NCI-H446 treated with DMSO at 0.1 percent for 48 hours (cell line): ENCODE measurements around the gene NPSR1.
"Not testable (repeated sequence)": the region's sequence is repeated elsewhere in the genome, so short reads cannot be mapped to it uniquely, and the experiment has no call there.

Experiments used
- DNase-seq: peaks from one replicate; lab custom pipeline; 2025; lab: John Stamatoyannopoulos, UW

Gene NPSR1

GRCh38 chr7:34835901-34836600 is 178.0 kb downstream of the NPSR1 start:
- no peak for DNase-seq

GRCh38 chr7:34837316-34837715 is 179.3 kb downstream of the NPSR1 start:
- peak; percentile 42 for DNase-seq

GRCh38 chr7:34837801-34838201 is 179.8 kb downstream of the NPSR1 start:
- DNase-seq: peak; percentile 89

GRCh38 chr7:34838329-34838728 is 180.3 kb downstream of the NPSR1 start:
- DNase-seq: peak; percentile 98

GRCh38 chr7:34839645-34840044 is 181.6 kb downstream of the NPSR1 start:
- no peak for DNase-seq

DNA sequence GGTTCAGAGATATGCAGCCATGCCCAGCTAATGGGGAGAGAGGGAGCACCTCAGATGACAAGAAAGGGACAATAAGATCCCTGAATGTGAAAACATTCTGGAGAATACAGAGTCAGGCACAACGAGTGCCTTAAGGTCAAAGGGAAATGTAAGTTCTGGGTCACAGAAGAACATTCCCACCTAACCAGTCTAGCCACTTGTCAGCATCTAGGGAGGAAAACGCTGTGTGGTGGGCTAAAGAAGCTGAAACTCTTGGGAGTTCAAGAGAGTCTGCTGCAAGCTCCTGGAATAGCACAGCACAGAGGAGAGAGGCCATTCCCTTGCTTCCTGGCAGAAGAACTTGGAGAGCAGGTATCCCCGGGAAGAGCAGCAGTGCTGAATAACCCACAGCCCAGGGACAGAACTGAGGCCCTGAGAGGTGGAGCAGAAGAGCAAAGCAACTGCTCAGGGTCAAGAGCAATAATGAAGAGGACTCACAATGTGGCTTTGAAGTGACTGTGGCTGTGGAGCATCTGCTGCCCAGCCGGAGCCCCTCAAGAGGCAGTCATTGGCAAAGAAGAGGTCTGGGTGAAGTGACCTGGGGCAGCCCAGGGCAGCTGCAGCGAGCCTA is 182.3 kb downstream of the NPSR1 start:
- no peak for DNase-seq

- DNase-seq: no peak
These were observed 183.3 kb downstream of the NPSR1 start for GRCh38 chr7:34841326-34841725.

GRCh38 chr7:34842782-34843181 is 184.8 kb downstream of the NPSR1 start:
- DNase-seq: no peak

- DNase-seq: no peak
These were observed 186.4 kb downstream of the NPSR1 start for GRCh38 chr7:34844406-34844805.

DNA sequence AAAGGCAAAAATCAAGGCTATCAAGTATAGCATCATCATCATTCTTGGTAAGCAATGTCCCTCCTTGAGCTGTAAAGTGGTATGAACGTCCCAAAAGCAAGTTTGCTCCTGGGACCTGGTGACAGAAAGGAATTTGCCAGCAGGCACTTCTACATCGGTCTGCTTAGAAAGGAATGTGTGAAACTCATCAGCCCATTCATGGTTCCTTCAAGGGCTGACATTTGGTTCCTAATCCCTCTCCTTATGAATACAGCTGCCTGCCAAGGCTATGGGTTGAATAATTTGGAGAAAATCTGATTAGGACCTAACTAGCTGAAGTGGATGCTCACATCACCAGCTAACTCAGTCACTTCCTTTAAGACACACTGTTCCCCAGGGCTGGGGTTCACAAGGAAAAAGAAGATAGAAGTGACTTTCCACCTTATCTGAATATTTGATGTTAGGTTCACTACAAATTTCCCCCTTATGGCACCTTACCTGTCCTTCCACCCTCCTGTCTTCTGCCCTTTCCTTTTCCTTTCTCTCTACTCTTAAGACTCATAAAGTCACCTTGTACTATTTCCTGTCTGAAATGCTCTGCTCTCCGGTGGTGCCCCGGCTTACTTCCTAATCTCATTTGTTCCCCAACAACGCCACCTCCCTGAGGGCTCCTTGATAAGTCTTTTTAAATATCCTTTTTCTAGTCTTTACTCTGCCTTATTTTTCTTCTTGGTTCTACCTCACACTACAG is 187.1 kb downstream of the NPSR1 start:
- no peak for DNase-seq

- no peak for DNase-seq
These were observed 187.8 kb downstream of the NPSR1 start for GRCh38 chr7:34845666-34846361.

DNA sequence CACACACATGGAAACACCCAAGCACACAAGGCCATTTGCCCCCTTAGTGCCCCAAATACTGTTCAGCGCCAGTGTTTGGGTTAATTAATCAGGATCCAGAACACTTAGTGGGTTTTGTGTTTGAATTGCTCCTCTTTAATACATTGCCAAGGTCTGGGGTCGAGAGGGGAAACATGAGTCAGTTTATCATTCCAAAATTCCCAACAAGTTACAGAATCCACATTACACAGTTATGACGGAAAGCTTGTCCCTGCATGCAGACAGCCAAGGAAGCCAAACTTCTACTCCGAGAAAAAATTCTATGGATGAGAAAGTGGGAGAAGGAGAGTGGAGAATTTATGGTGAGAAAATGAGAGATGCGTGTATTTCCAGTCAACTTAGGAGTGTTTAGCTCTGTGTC is 189.0 kb downstream of the NPSR1 start:
- DNase-seq: no peak

DNA sequence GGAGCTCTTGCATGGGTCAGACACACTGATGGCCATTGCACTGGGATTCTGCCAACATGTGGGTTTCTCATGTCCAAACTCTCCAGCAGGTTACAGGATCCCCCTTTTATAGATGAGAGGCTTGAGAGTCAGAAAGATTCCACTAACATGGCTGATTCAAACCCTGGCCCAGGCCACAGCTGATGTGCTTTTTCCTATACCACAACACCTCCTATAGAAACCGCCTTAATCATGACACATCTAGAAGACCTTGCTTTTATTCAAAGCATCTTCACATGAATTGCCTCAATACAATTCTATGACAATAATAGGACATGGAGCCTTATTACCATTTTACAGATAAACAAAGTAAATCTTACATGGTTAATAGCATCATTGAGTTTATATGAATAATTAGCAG is 190.7 kb downstream of the NPSR1 start:
- no peak for DNase-seq

- no peak for DNase-seq
These were observed 191.3 kb downstream of the NPSR1 start for GRCh38 chr7:34849163-34849960.

DNA sequence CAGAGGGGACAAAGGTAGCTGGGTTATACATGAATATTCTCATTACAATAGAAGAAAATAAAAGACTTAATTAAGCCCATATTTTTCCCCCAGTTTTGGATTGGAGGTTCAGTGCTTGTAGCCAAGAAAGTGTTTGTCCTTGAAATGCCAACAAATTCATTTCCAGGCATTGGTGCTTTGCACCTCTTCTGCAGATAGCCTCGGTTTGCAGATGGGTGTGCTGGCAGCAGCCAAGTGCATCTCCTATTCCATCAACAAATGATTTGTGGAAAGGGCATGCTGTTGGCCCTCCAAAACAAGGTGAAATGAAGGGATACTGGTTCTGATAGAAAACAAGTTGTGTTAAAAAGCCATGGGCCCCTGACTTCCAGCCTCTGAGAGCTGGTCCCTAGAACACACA is 192.0 kb downstream of the NPSR1 start:
- DNase-seq: peak; percentile 88

DNA sequence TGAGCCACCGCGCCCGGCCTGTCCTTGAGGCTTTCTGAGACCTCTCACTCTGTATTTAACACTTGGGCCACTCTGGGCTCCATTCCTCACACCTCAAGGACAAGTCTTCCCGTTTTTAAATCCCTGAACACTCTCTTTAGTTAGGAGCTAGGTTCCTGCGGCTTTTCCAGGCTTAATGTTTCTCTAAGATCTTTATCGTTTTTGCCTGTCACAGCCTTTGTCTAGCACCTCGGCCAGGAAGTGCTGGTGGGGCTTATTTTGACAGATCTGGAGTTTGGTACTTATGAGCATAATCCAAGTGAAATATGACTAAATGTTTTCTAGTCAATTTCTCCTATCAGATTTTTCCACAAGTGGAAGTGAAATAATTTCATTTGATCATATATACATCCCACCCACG is 192.7 kb downstream of the NPSR1 start:
- no peak for DNase-seq

GRCh38 chr7:34851431-34851830 is 193.4 kb downstream of the NPSR1 start:
- DNase-seq: peak; percentile 87

- DNase-seq: not testable (repeated sequence)
These were observed 200.4 kb downstream of the NPSR1 start for GRCh38 chr7:34858444-34858843.

GRCh38 chr7:34859281-34859680 is 201.3 kb downstream of the NPSR1 start:
- DNase-seq: not testable (repeated sequence)

- DNase-seq: not testable (repeated sequence)
These were observed 208.2 kb downstream of the NPSR1 start for GRCh38 chr7:34866222-34866621.

- DNase-seq: not testable (repeated sequence)
These were observed 209.3 kb downstream of the NPSR1 start for GRCh38 chr7:34867341-34867740.

DNA sequence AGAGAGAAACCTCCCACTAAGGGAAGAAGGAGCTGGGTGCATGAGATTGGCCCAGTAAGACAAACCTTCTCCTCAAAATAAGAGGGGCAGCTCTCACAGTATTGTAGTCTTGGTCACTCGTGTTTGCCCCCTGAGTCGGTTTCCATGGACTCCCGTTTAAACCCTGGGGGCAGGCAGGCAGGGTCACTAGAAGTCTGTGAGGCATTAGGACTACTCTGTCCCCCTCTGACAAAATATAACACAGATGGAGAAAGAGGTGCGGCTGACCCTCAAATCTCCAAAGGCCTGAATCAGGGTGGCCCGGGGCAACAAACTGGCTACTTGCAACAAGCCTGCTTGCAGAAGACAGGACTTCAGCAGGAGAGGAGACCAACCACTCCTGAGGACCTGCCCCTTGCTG is 210.6 kb downstream of the NPSR1 start:
- DNase-seq: not testable (repeated sequence)
